ENCODE measurements around the gene BSDC1.

The BSDC1 gene

DNA sequence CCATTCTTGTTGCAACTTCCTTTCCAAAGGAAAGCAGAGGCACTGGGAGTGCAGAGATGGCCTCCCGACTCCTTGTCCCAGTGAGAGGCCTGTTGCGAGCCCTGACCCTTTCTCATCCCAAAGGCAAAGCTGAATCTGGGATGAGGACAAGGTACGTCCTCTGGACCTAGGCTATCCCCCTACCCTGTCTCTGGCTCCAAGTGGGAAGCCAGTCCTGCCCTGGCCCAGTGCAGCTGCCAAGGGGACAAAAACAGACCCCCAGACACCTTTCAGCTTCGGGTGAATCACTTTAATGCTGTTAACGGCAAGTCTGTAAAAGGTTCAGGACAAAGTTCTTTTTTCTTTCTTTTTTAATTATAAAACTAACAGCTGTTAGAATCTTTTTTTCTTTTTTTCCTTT lies 29.4 kb downstream of the BSDC1 start:
- TF ChIP-seq, protein P1, sequence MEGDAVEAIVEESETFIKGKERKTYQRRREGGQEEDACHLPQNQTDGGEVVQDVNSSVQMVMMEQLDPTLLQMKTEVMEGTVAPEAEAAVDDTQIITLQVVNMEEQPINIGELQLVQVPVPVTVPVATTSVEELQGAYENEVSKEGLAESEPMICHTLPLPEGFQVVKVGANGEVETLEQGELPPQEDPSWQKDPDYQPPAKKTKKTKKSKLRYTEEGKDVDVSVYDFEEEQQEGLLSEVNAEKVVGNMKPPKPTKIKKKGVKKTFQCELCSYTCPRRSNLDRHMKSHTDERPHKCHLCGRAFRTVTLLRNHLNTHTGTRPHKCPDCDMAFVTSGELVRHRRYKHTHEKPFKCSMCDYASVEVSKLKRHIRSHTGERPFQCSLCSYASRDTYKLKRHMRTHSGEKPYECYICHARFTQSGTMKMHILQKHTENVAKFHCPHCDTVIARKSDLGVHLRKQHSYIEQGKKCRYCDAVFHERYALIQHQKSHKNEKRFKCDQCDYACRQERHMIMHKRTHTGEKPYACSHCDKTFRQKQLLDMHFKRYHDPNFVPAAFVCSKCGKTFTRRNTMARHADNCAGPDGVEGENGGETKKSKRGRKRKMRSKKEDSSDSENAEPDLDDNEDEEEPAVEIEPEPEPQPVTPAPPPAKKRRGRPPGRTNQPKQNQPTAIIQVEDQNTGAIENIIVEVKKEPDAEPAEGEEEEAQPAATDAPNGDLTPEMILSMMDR (IDR thresholded peaks at IDR 0.05; ENCODE audit: low read depth, low read length): no peak
- no peak for DNase-seq (ENCODE audit: low read depth, low spot score)
- in situ Hi-C loops (cut with HindIII; ENCODE audit: low sequenced_read_pairs): no loop called here
- H3K4me3 ChIP-seq (ENCODE audit: low read depth, low read length): no peak overlapping the region

DNA sequence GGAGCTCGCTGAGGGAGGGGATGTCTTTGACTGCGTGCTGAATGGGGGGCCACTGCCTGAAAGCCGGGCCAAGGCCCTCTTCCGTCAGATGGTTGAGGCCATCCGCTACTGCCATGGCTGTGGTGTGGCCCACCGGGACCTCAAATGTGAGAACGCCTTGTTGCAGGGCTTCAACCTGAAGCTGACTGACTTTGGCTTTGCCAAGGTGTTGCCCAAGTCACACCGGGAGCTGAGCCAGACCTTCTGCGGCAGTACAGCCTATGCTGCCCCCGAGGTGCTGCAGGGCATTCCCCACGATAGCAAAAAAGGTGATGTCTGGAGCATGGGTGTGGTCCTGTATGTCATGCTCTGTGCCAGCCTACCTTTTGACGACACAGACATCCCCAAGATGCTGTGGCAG lies 30.5 kb downstream of the BSDC1 start:
- DNase-seq (ENCODE audit: low read depth, low spot score): no peak
- in situ Hi-C loops (cut with HindIII; ENCODE audit: low sequenced_read_pairs): no loop called here
- TF ChIP-seq, protein P1 (IDR thresholded peaks at IDR 0.05; ENCODE audit: low read depth, low read length): no peak
- H3K4me3 ChIP-seq (ENCODE audit: low read depth, low read length): no peak overlapping the region

DNA sequence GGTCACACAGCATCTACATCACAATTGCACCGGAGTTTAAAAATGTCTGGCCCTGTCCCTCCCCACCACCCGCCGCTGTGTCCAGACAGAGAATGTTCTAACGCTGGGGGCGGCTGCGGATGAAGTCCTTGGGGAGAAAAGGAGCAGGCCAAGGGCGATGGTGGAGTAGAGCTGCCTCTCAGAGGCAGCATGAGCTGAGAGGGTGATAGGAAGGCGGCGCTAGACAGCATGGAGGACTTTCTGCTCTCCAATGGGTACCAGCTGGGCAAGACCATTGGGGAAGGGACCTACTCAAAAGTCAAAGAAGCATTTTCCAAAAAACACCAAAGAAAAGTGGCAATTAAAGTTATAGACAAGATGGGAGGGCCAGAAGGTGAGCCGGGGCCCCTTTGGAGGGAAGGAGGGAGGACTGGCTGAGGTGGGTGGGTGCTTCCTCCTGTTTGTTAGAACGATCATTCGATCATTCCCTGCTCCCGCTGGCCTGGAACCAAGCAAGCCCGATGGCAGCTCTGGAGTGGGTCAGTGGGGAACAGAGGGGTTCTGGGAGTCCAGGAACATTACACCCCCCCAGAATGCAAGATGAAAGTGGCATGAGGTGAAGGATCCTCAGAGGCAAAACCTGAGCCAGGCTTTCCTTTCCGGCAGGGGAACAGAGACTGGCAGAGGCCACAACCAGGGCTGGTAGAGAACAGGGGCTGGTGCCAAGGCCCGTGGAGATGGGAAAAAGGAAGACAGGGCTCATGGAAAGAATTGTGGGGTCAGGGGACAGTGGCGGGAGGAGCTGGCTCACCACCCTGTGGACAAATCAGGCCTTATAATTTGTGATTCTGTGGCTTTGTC lies 31.5 kb downstream of the BSDC1 start, which contains the start of the genes FAM229A and TSSK3:
Gene FAM229A, minus strand, starts transcription at position 12 of the 840 bp plus-strand sequence. CDS start 394 bp downstream, outside the sequence.
Gene TSSK3, plus strand, starts transcription at position 66 of the 840 bp plus-strand sequence. Its CDS starts 163 bp downstream, at position 229.
- DNase-seq (ENCODE audit: low read depth, low spot score): no peak
- peak within 1 kb of the TSS; percentile 27 for H3K4me3 ChIP-seq (ENCODE audit: low read depth, low read length)
- TF ChIP-seq, protein P1 (IDR thresholded peaks at IDR 0.05; ENCODE audit: low read depth, low read length): no peak
- in situ Hi-C loops (cut with HindIII; ENCODE audit: low sequenced_read_pairs): no loop called here

DNA sequence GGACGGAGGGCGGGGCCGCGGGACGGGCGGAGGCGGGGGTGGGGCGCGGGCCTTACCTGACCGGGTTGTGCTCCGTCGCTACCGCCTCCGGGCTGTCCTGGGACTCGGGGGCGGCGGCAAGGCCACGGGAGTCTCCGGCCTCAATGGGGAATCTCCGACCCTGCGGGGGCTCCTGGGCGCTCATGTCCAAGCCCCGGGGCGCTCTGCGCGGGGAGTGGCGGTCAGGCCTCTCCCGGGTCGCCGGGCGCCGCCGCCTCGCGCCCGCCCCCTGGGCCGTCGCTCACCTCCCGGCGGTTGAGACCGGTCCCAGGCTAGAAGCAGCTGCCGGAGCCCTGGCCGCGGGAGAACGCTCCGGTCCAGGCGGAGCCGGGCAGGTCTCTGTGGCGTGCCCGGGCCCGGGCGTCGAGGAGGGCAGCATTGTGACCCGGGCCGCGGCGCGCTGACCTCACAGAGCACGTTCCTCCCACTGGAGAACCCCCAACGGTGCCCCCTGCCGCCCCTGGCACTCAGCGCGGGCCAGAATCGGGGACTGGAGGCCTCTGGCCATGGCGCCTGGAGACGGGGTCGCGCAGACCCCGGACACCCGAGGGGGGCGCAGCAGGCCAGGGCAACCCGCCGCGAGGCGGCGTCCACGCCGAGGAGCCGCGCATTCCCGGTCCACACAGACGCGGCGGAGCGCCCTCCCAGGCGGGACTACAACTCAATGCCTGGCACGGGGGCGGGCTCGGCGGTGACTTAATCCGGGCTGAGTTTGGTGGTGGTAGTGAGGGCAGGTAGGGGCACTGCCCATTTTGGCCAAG lies 32.4 kb downstream of the BSDC1 start:
- DNase-seq (ENCODE audit: low read depth, low spot score): no peak
- in situ Hi-C loops (cut with HindIII; ENCODE audit: low sequenced_read_pairs): no loop called here
- TF ChIP-seq, protein P1 (IDR thresholded peaks at IDR 0.05; ENCODE audit: low read depth, low read length): peak; percentile 43
- H3K4me3 ChIP-seq (ENCODE audit: low read depth, low read length): peak overlapping the region; percentile 27

DNA sequence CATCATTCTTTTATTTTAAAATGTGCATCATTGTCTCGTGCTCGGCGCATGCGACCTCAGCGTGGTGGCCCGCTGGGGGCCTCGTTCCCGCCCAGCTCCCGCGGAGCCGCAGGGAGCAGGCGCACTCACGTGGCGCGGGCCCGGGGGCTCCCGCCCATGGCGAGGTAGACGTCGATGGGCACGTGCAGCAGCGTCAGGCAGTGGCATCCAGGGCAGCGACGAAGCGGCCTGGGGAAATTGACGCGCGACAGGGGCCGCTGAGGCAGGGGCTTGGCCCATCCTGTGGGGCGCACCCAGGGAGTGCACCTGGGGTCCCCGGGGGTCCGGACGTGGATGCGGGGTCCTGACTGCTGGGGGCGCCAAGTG lies 33.0 kb downstream of the BSDC1 start:
- TF ChIP-seq, protein P1 (IDR thresholded peaks at IDR 0.05; ENCODE audit: low read depth, low read length): no peak
- no peak for DNase-seq (ENCODE audit: low read depth, low spot score)
- H3K4me3 ChIP-seq (ENCODE audit: low read depth, low read length): no peak overlapping the region
- in situ Hi-C loops (cut with HindIII; ENCODE audit: low sequenced_read_pairs): no loop called here

DNA sequence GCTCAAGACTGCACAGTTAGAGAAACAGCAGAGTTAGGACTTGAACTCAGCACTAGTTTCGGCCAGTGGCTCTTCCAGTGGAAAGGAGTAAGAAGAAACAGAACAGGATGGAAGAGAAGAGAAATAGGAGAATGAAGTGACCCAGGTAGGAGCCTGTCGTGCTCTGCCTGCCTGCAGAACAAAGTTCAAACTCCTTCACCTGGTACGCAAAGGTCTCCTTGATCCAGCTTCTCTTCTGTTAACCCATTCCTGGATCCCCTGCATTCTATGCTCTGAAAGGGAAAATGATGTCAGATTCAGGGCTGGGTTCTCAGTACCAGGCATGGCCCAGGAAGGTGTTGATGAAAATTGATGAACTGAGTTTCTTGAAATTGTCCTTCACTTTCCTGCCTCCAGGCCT lies 35.8 kb downstream of the BSDC1 start:
- in situ Hi-C loops (cut with HindIII; ENCODE audit: low sequenced_read_pairs): no loop called here
- TF ChIP-seq, protein P1 (IDR thresholded peaks at IDR 0.05; ENCODE audit: low read depth, low read length): no peak
- DNase-seq (ENCODE audit: low read depth, low spot score): no peak
- H3K4me3 ChIP-seq (ENCODE audit: low read depth, low read length): no peak overlapping the region
